Esophagus muscularis mucosa (tissue), 4 donors: ENCODE measurements around the gene TMEM61.

Source experiments
- EP300 ChIP-seq: sonication (generic); formaldehyde crosslinking; IDR thresholded peaks from one replicate; pipeline ENCODE4 v1.6.1; 2017; ENCODE audit warnings: antibody characterized with exemption
- POLR2A ChIP-seq: fragments of 450-650 bp; IDR thresholded peaks from one replicate; pipeline ENCODE4 v1.6.1; 2017; ENCODE audit warnings: antibody characterized with exemption, moderate library complexity, mild to moderate bottlenecking, low read depth
- POLR2AphosphoS5 ChIP-seq, 2 donors: sonication (generic); formaldehyde crosslinking; IDR thresholded peaks; one replicate each; pipeline ENCODE4 v1.6.1; 2017; ENCODE audit warnings: antibody characterized with exemption in 2 of 2
- TF ChIP-seq, protein P1 (sequence below), 3 experiments: fragments of 200-600 bp in 2 of 3; fragments of 450-650 bp in 1 of 3; sonication (generic) in 2 of 3; IDR thresholded peaks; one replicate each; pipeline ENCODE4 v1.5.1; 2017 to 2019; ENCODE audit warnings: antibody characterized with exemption in 3 of 3, mild to moderate bottlenecking in 2 of 3, moderate library complexity in 1 of 3

GRCh38 chr1:54998677-54999076 is 18.2 kb downstream of the TMEM61 start, which contains the start of gene BSND:
- TF ChIP-seq, protein P1, sequence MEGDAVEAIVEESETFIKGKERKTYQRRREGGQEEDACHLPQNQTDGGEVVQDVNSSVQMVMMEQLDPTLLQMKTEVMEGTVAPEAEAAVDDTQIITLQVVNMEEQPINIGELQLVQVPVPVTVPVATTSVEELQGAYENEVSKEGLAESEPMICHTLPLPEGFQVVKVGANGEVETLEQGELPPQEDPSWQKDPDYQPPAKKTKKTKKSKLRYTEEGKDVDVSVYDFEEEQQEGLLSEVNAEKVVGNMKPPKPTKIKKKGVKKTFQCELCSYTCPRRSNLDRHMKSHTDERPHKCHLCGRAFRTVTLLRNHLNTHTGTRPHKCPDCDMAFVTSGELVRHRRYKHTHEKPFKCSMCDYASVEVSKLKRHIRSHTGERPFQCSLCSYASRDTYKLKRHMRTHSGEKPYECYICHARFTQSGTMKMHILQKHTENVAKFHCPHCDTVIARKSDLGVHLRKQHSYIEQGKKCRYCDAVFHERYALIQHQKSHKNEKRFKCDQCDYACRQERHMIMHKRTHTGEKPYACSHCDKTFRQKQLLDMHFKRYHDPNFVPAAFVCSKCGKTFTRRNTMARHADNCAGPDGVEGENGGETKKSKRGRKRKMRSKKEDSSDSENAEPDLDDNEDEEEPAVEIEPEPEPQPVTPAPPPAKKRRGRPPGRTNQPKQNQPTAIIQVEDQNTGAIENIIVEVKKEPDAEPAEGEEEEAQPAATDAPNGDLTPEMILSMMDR (IDR thresholded peaks at IDR 0.05) = no peak
- no peak for TF ChIP-seq POLR2A
- no peak for TF ChIP-seq POLR2AphosphoS5 (IDR thresholded peaks at IDR 0.05)
- TF ChIP-seq EP300 = no peak
